CD4-positive, alpha-beta T cell treated with Interleukin-2 at 100 ng/mL for 4 hours (primary cell): ENCODE data around the gene KLK7.

Experiments used
- DNase-seq: peaks from one replicate; pipeline ENCODE4 v3.0.0-alpha.2; 2020; ENCODE audit warnings: low spot score

KLK7 gene

GRCh38 chr19:50932018-50932689 is 51.6 kb downstream of the KLK7 start:
- no peak for DNase-seq

- DNase-seq: no peak
Observed at GRCh38 chr19:50931023-50931422, 52.7 kb downstream of the KLK7 start.

GRCh38 chr19:50928831-50929230 is 54.9 kb downstream of the KLK7 start:
- no peak for DNase-seq
